Neural progenitor cell (in vitro differentiated cells): ENCODE results near the gene ARL4C. TPM values are rescaled to one million over a fixed set of nuclear protein-coding genes. Genes with fewer than 3 reads are reported as not detected.
"Not testable (repeated sequence)": the region's sequence is repeated elsewhere in the genome, so short reads cannot be mapped to it uniquely, and the experiment has no call there.

Source experiments
- DNase-seq: peaks from one replicate; pipeline ENCODE4 v3.0.0-alpha.2; 2016; ENCODE audit warnings: low spot score
- H2AFZ ChIP-seq: fragments of 200-600 bp; sonication (generic); replicated peaks from 2 replicates; pipeline ENCODE4 v1.6.1; 2016; ENCODE audit warnings: antibody characterized with exemption
- H3F3A ChIP-seq: fragments of 200-600 bp; sonication (generic); 2 replicates; pipeline ENCODE4 v1.6.1; 2016; ENCODE audit warnings: antibody characterized with exemption, low read depth
- H3K27ac ChIP-seq: fragments of 200-600 bp; sonication (generic); 2 replicates; pipeline ENCODE4 v1.5.1; 2016; ENCODE audit warnings: mild to moderate bottlenecking
- H3K27me3 ChIP-seq: fragments of 200-600 bp; sonication (generic); 2 replicates; pipeline ENCODE4 v1.6.1; 2016; ENCODE audit warnings: mild to moderate bottlenecking, moderate library complexity
- H3K36me3 ChIP-seq: fragments of 200-600 bp; sonication (generic); 2 replicates; pipeline ENCODE4 v1.5.1; 2016
- H3K4me1 ChIP-seq: fragments of 200-600 bp; sonication (generic); 2 replicates; pipeline ENCODE4 v1.6.1; 2016; ENCODE audit warnings: mixed run types
- H3K4me2 ChIP-seq: fragments of 200-600 bp; sonication (generic); 2 replicates; pipeline ENCODE4 v1.6.1; 2016
- H3K4me3 ChIP-seq: fragments of 200-600 bp; sonication (generic); 2 replicates; pipeline ENCODE4 v1.5.1; 2016
- H3K79me2 ChIP-seq: fragments of 200-600 bp; sonication (generic); 2 replicates; pipeline ENCODE4 v1.6.1; 2016; ENCODE audit warnings: low read depth
- H3K9ac ChIP-seq: fragments of 200-600 bp; sonication (generic); 2 replicates; pipeline ENCODE4 v1.6.1; 2016
- H3K9me3 ChIP-seq: fragments of 200-600 bp; sonication (generic); 2 replicates; pipeline ENCODE4 v1.5.1; 2016; ENCODE audit warnings: low read depth
- H4K20me1 ChIP-seq: fragments of 200-600 bp; sonication (generic); 2 replicates; pipeline ENCODE4 v1.6.1; 2016; ENCODE audit warnings: low read depth
- H3K27ac Mint-ChIP-seq: 3 replicates; pipeline ENCODE4 v1.8.0; 2021; ENCODE audit warnings: mixed read lengths
- H3K27me3 Mint-ChIP-seq: 2 replicates; pipeline ENCODE4 v1.8.0; 2022; ENCODE audit warnings: low read depth, mild to moderate bottlenecking, inconsistent platforms, moderate library complexity, mixed read lengths; ENCODE audit not compliant: insufficient read depth
- H3K36me3 Mint-ChIP-seq: 3 replicates; pipeline ENCODE4 v1.8.0; 2021; ENCODE audit warnings: mixed read lengths
- H3K4me1 Mint-ChIP-seq: 3 replicates; pipeline ENCODE4 v1.8.0; 2021; ENCODE audit warnings: mixed read lengths
- H3K4me3 Mint-ChIP-seq: 3 replicates; pipeline ENCODE4 v1.8.0; 2021; ENCODE audit warnings: mild to moderate bottlenecking, moderate library complexity, mixed read lengths
- H3K9me3 Mint-ChIP-seq: 3 replicates; pipeline ENCODE4 v1.8.0; 2020; ENCODE audit warnings: mixed read lengths
- CTCF ChIP-seq: fragments of 200-600 bp; sonication (generic); IDR thresholded peaks from 2 replicates; pipeline ENCODE4 v1.5.1; 2017; ENCODE audit warnings: antibody characterized with exemption, mild to moderate bottlenecking
- EZH2 ChIP-seq: fragments of 200-600 bp; sonication (generic); IDR thresholded peaks from 2 replicates; pipeline ENCODE4 v1.6.1; 2017; ENCODE audit warnings: antibody characterized with exemption, mild to moderate bottlenecking, moderate library complexity
- EZH2phosphoT487 ChIP-seq: fragments of 200-600 bp; sonication (generic); IDR thresholded peaks from 2 replicates; pipeline ENCODE4 v1.6.1; 2017; ENCODE audit warnings: antibody characterized with exemption
- total RNA-seq: library from RNA; depleted of rRNA; stranded (reverse); fragments of >200 nt; gene quantifications from 2 replicates; pipeline ENCODE4 v1.2.3, GENCODE V29; 2015; ENCODE audit warnings: low replicate concordance

The ARL4C gene
- total RNA-seq, 1 donor from 2014 or later, result 87.6 TPM

GRCh38 chr2:234459401-234460009, 37.4 kb downstream of the ARL4C start:
- peaks cover 34% of the 10 kb centered on the region for H3K9me3 Mint-ChIP-seq
- Histone ChIP-seq H2AFZ (no peak overlapping the region), H3K27me3 (no peaks in the 10 kb centered on the region), H3K9ac (no peak overlapping the region), H4K20me1 (no peaks in the 10 kb centered on the region), H3K9me3 (no peaks in the 10 kb centered on the region), H3K4me3 (no peak overlapping the region), H3F3A (peaks cover 4% of the 10 kb centered on the region), H3K4me2 (no peak overlapping the region), H3K27ac (no peak overlapping the region), H3K4me1 (peaks cover 6% of the 10 kb centered on the region), H3K79me2 (no peaks in the 10 kb centered on the region), H3K36me3 (no peaks in the 10 kb centered on the region)
- peaks cover 8% of the 10 kb centered on the region for H3K27me3 Mint-ChIP-seq
- peaks cover 8% of the 10 kb centered on the region for H3K4me1 Mint-ChIP-seq
- H3K27ac Mint-ChIP-seq, result peak overlapping the region; percentile 43
- no peak for TF ChIP-seq EZH2
- no peak for TF ChIP-seq CTCF
- TF ChIP-seq EZH2phosphoT487, result no peak
- H3K4me3 Mint-ChIP-seq, result no peak overlapping the region
- H3K36me3 Mint-ChIP-seq, result peaks cover 18% of the 10 kb centered on the region
- DNase-seq, result no peak

- no peaks in the 10 kb centered on the region for H3K36me3 ChIP-seq
- no peaks in the 10 kb centered on the region for H4K20me1 ChIP-seq
- no peaks in the 10 kb centered on the region for H3K9me3 ChIP-seq
- H3K27ac Mint-ChIP-seq, result no peak overlapping the region
- H3K27me3 ChIP-seq, result no peaks in the 10 kb centered on the region
- H3K9me3 Mint-ChIP-seq, result peaks cover 40% of the 10 kb centered on the region
- peaks cover 4% of the 10 kb centered on the region for H3F3A ChIP-seq
- H3K4me3 ChIP-seq, result no peak overlapping the region
- H3K27me3 Mint-ChIP-seq, result peaks cover 10% of the 10 kb centered on the region
- peaks cover 18% of the 10 kb centered on the region for H3K36me3 Mint-ChIP-seq
- peaks cover 14% of the 10 kb centered on the region for H3K4me1 ChIP-seq
- TF ChIP-seq EZH2phosphoT487 (no peak), CTCF (no peak), EZH2 (no peak)
- H3K4me3 Mint-ChIP-seq, result no peak overlapping the region
- no peak overlapping the region for H3K27ac ChIP-seq
- DNase-seq, result no peak
- H3K4me1 Mint-ChIP-seq, result peaks cover 9% of the 10 kb centered on the region
- H2AFZ ChIP-seq, result no peak overlapping the region
- no peaks in the 10 kb centered on the region for H3K79me2 ChIP-seq
- H3K4me2 ChIP-seq, result no peak overlapping the region
- H3K9ac ChIP-seq, result no peak overlapping the region
Measured at GRCh38 chr2:234458466-234458865, 38.4 kb downstream of the ARL4C start.

- Histone ChIP-seq H3K4me3 (no peak overlapping the region), H3K27ac (no peak overlapping the region)
Measured at GRCh38 chr2:234457421-234457820, 39.5 kb downstream of the ARL4C start.

GRCh38 chr2:234455246-234455645, 41.6 kb downstream of the ARL4C start:
- H3K27ac ChIP-seq, H3K9ac ChIP-seq, H2AFZ ChIP-seq, H3K79me2 ChIP-seq, DNase-seq, H4K20me1 ChIP-seq, H3K4me2 ChIP-seq, H3K4me3 Mint-ChIP-seq, H3K36me3 ChIP-seq, H3K27ac Mint-ChIP-seq, H3K27me3 ChIP-seq, H3K9me3 ChIP-seq, H3K4me3 ChIP-seq: not testable (repeated sequence)
- H3K9me3 Mint-ChIP-seq, result peaks cover 44% of the 10 kb centered on the region
- peaks cover 17% of the 10 kb centered on the region for H3K36me3 Mint-ChIP-seq
- Histone ChIP-seq H3F3A (peaks cover 27% of the 10 kb centered on the region), H3K4me1 (peaks cover 29% of the 10 kb centered on the region)
- peaks cover 14% of the 10 kb centered on the region for H3K27me3 Mint-ChIP-seq
- peaks cover 21% of the 10 kb centered on the region for H3K4me1 Mint-ChIP-seq

More at GRCh38 chr2:234457421-234457820, 39.5 kb downstream of the ARL4C start:
- no peaks in the 10 kb centered on the region for H3K79me2 ChIP-seq
- no peak overlapping the region for H3K4me2 ChIP-seq
- peaks cover 19% of the 10 kb centered on the region for H3K36me3 Mint-ChIP-seq
- H3K4me3 Mint-ChIP-seq, result no peak overlapping the region
- no peaks in the 10 kb centered on the region for H4K20me1 ChIP-seq
- H3K9me3 ChIP-seq, result no peaks in the 10 kb centered on the region
- peaks cover 6% of the 10 kb centered on the region for H3F3A ChIP-seq
- H3K36me3 ChIP-seq, result no peaks in the 10 kb centered on the region
- H3K27me3 Mint-ChIP-seq, result peaks cover 14% of the 10 kb centered on the region
- H3K4me1 Mint-ChIP-seq, result peaks cover 9% of the 10 kb centered on the region
- H3K9ac ChIP-seq, result no peak overlapping the region
- peaks cover 43% of the 10 kb centered on the region for H3K9me3 Mint-ChIP-seq
- H3K4me1 ChIP-seq, result peaks cover 14% of the 10 kb centered on the region
- H2AFZ ChIP-seq, result no peak overlapping the region
- DNase-seq, result no peak
- TF ChIP-seq EZH2, result no peak
- TF ChIP-seq EZH2phosphoT487, result no peak
- no peak for TF ChIP-seq CTCF
- no peak overlapping the region for H3K27ac Mint-ChIP-seq
- no peaks in the 10 kb centered on the region for H3K27me3 ChIP-seq
